Endothelial cell of umbilical vein (primary cell): ENCODE data around the gene STAT2.
"Not testable (repeated sequence)": the region's sequence is repeated elsewhere in the genome, so short reads cannot be mapped to it uniquely, and the experiment has no call there.

ENCODE experiments used
- EZH2 ChIP-seq: IDR thresholded peaks from 2 replicates; pipeline ENCODE4 v1.6.1; 2012; ENCODE audit warnings: borderline replicate concordance, low read depth, mild to moderate bottlenecking, moderate library complexity, low read length, inconsistent platforms; ENCODE audit not compliant: severe bottlenecking
- POLR2A ChIP-seq: IDR thresholded peaks from 2 replicates; pipeline ENCODE4 v1.6.1; 2012; ENCODE audit warnings: low read depth, mild to moderate bottlenecking, control low read depth, low read length
- POLR2AphosphoS5 ChIP-seq: IDR thresholded peaks from 2 replicates; pipeline ENCODE4 v1.6.1; 2012; ENCODE audit warnings: low read depth, mild to moderate bottlenecking, control low read depth, low read length, moderate library complexity; ENCODE audit not compliant: insufficient read depth
- TF ChIP-seq, protein P1 (sequence below), 2 donors: IDR thresholded peaks; 1 replicate in 1 of 2; 2 replicates in 1 of 2; pipeline ENCODE4 v1.5.1; 2011; ENCODE audit warnings: low read length in 2 of 2, mild to moderate bottlenecking in 2 of 2, moderate library complexity in 2 of 2, control low read depth in 1 of 2, inconsistent platforms in 1 of 2, low read depth in 1 of 2; ENCODE audit not compliant: insufficient read depth in 1 of 2; ENCODE audit errors: extremely low read depth in 1 of 2

DNA sequence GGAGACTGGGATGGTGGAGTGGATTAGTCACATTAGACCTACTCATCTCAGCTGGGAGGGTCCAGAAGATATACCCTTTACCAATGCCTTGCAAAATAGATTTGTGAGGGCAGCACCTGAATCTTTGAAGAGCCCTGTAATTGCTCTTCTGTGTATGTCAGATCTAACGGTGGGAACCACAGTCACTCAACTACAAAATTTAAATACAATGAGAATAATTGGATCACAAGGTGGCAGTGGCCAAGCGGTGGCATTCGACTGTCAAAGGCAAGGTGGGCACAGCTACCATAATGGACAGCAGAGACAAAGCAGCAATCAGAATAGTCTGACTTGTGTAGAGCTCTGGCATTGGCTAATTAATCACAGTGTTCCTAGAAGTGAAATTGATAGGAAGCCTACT lies 39.6 kb upstream of the STAT2 start:
- TF ChIP-seq, protein P1, sequence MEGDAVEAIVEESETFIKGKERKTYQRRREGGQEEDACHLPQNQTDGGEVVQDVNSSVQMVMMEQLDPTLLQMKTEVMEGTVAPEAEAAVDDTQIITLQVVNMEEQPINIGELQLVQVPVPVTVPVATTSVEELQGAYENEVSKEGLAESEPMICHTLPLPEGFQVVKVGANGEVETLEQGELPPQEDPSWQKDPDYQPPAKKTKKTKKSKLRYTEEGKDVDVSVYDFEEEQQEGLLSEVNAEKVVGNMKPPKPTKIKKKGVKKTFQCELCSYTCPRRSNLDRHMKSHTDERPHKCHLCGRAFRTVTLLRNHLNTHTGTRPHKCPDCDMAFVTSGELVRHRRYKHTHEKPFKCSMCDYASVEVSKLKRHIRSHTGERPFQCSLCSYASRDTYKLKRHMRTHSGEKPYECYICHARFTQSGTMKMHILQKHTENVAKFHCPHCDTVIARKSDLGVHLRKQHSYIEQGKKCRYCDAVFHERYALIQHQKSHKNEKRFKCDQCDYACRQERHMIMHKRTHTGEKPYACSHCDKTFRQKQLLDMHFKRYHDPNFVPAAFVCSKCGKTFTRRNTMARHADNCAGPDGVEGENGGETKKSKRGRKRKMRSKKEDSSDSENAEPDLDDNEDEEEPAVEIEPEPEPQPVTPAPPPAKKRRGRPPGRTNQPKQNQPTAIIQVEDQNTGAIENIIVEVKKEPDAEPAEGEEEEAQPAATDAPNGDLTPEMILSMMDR (IDR thresholded peaks at IDR 0.05; ENCODE audit: extremely low read depth in 1 of 2, insufficient read depth in 1 of 2, low read depth in 1 of 2, low read length in 2 of 2) = not testable (repeated sequence)
- TF ChIP-seq EZH2, POLR2A, POLR2AphosphoS5: not testable (repeated sequence)
